OCI-LY3 (cell line): ENCODE results near the gene GAS5.
A peak's percentile ranks its signal among the peaks of the same experiment; 100 is the strongest.

ENCODE experiments used
- H2AFZ ChIP-seq: fragments of 200-600, 300-600 bp; shearing (Covaris generic); 2 replicates; pipeline ENCODE4 v1.6.0; 2014; ENCODE audit warnings: antibody characterized with exemption, low read depth, low read length
- H3K27ac ChIP-seq: fragments of 200-600, 300-600 bp; sonication (generic); 2 replicates; pipeline ENCODE4 v1.5.1; 2014; ENCODE audit warnings: mild to moderate bottlenecking, low read length, moderate library complexity, mixed read lengths
- H3K27me3 ChIP-seq: fragments of 200-600, 300-600 bp; sonication (generic); 2 replicates; pipeline ENCODE4 v1.6.1; 2014; ENCODE audit warnings: low read depth, low read length, mixed read lengths
- H3K36me3 ChIP-seq: fragments of 200-600, 300-600 bp; sonication (generic); replicated peaks from 2 replicates; pipeline ENCODE3; 2014; ENCODE audit warnings: low read depth, low read length, mixed read lengths
- H3K4me1 ChIP-seq: fragments of 300-600, 200-600 bp; sonication (generic); 2 replicates; pipeline ENCODE4 v1.6.1; 2014; ENCODE audit warnings: low read length, mixed read lengths
- H3K4me2 ChIP-seq: fragments of 200-600, 300-600 bp; sonication (generic); 2 replicates; pipeline ENCODE4 v1.6.1; 2014; ENCODE audit warnings: low read length, mixed read lengths
- H3K4me3 ChIP-seq: fragments of 300-600, 200-600 bp; sonication (generic); 2 replicates; pipeline ENCODE4 v1.5.1; 2014; ENCODE audit warnings: antibody characterized with exemption, mild to moderate bottlenecking, low read length, moderate library complexity
- H3K79me2 ChIP-seq: fragments of 300-600, 200-600 bp; shearing (Covaris generic); 2 replicates; pipeline ENCODE4 v1.6.1; 2014; ENCODE audit warnings: mild to moderate bottlenecking, low read length, mixed read lengths
- H3K9ac ChIP-seq: fragments of 300-600, 200-600 bp; shearing (Covaris generic); 2 replicates; pipeline ENCODE4 v1.6.0; 2014; ENCODE audit warnings: mild to moderate bottlenecking, low read length, moderate library complexity
- H3K9me3 ChIP-seq: fragments of 200-600, 300-600 bp; shearing (Covaris generic); 2 replicates; pipeline ENCODE4 v1.6.1; 2014; ENCODE audit warnings: low read length, mixed read lengths; ENCODE audit not compliant: insufficient read depth
- H4K20me1 ChIP-seq: fragments of 200-600, 300-600 bp; sonication (generic); 2 replicates; pipeline ENCODE4 v1.6.1; 2016; ENCODE audit warnings: low read length, mixed read lengths; ENCODE audit not compliant: insufficient read depth
- EZH2phosphoT487 ChIP-seq: fragments of 200-600 bp; shearing (Covaris generic); IDR thresholded peaks from 2 replicates; pipeline ENCODE4 v1.6.1; 2018; ENCODE audit warnings: antibody characterized with exemption, mixed run types, low read depth
- TF ChIP-seq, protein P1 (sequence below): fragments of 200-600, 300-600 bp; sonication (generic); IDR thresholded peaks from 2 replicates; pipeline ENCODE4 v1.5.1; 2014; ENCODE audit warnings: antibody characterized with exemption, low read length, low read depth

GAS5 gene

DNA sequence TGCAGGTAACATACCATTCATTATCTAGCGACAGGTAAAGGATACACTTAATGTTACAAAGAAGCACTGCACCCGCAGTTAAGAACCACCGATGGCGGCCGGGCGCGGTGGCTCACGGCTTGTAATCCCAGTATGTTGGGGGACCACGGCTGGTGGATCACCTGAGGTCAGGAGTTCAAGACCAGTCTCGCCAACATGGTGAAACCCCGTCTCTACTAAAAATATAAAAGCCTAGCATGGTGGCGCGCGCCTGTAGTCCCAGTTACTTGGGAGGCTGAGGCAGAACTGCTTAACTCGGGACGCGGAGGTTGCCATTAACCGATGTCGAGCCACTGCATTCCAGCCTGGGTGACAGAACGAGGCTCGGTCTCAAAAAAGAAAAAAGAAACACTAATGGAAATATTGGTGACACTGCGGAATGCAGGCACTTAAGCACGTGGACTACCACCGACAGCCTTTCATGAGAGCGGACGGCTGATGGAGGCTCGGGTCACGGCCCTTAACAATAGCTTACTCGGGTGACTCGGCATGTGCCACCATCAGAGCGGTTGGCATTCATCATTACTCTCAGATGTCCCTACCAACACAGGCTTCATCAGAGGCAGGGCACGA, 542 bp downstream of the GAS5 start:
- peaks cover 57% of the 10 kb centered on the region for H3K36me3 ChIP-seq
- peak overlapping the region; percentile 95 for H3K4me2 ChIP-seq
- peak overlapping the region; percentile 90 for H3K4me3 ChIP-seq
- H3K27ac ChIP-seq = peak overlapping the region; percentile 82
- TF ChIP-seq, protein P1, sequence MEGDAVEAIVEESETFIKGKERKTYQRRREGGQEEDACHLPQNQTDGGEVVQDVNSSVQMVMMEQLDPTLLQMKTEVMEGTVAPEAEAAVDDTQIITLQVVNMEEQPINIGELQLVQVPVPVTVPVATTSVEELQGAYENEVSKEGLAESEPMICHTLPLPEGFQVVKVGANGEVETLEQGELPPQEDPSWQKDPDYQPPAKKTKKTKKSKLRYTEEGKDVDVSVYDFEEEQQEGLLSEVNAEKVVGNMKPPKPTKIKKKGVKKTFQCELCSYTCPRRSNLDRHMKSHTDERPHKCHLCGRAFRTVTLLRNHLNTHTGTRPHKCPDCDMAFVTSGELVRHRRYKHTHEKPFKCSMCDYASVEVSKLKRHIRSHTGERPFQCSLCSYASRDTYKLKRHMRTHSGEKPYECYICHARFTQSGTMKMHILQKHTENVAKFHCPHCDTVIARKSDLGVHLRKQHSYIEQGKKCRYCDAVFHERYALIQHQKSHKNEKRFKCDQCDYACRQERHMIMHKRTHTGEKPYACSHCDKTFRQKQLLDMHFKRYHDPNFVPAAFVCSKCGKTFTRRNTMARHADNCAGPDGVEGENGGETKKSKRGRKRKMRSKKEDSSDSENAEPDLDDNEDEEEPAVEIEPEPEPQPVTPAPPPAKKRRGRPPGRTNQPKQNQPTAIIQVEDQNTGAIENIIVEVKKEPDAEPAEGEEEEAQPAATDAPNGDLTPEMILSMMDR = no peak
- TF ChIP-seq EZH2phosphoT487 = no peak
- peaks cover 37% of the 10 kb centered on the region for H3K79me2 ChIP-seq
- peaks cover 61% of the 10 kb centered on the region for H3K4me1 ChIP-seq
- no peaks in the 10 kb centered on the region for H3K27me3 ChIP-seq
- H3K9me3 ChIP-seq = no peaks in the 10 kb centered on the region
- H2AFZ ChIP-seq = no peak overlapping the region
- peaks cover 43% of the 10 kb centered on the region for H4K20me1 ChIP-seq
- peak overlapping the region; percentile 90 for H3K9ac ChIP-seq

- Histone ChIP-seq H3K9ac (peak overlapping the region; percentile 90), H3K27ac (peak overlapping the region; percentile 82), H3K4me1 (peaks cover 61% of the 10 kb centered on the region), H3K79me2 (peaks cover 37% of the 10 kb centered on the region), H4K20me1 (peaks cover 43% of the 10 kb centered on the region), H3K36me3 (peaks cover 57% of the 10 kb centered on the region), H3K27me3 (no peaks in the 10 kb centered on the region), H2AFZ (no peak overlapping the region), H3K4me2 (peak overlapping the region; percentile 95), H3K9me3 (no peaks in the 10 kb centered on the region), H3K4me3 (peak overlapping the region; percentile 90)
- TF ChIP-seq EZH2phosphoT487 = no peak
- TF ChIP-seq, protein P1 = no peak
These were observed 1.2 kb downstream of the GAS5 start for GRCh38 chr1:173866413-173867115.

DNA sequence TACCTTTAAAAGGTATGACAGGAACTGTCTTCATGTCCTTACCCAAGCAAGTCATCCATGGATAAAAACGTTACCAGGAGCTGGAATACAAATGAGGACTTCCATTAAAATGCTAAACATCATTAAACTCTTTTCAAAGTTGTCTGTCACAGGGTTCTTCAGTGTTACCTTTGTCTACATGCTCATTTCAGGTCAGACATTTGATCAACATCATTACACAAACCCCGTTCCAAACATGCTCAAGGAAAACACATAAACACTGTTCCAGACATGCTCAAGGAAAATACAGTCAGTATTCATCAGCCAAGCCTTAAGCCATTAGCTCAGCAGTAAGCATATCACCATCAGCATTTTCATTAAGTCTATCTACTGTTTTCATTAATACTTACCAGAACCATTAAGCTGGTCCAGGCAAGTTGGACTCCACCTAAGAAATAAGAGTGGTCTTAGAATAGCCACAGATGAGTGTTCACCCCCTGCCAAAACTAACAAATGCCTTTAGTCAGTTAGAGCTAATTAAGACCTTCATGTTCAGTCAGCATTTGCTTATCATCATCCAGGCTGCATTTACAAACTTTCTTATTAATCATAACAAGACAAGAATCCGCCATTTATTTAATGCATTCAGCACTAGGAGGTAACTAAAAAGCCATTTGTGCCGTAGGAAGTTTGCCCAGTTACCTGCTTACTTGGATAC, 2.2 kb downstream of the GAS5 start:
- H3K79me2 ChIP-seq = peaks cover 37% of the 10 kb centered on the region
- no peaks in the 10 kb centered on the region for H3K9me3 ChIP-seq
- peak overlapping the region; percentile 95 for H3K4me2 ChIP-seq
- TF ChIP-seq, protein P1 = no peak
- TF ChIP-seq EZH2phosphoT487 = no peak
- H3K4me1 ChIP-seq = peaks cover 53% of the 10 kb centered on the region
- peak overlapping the region; percentile 90 for H3K9ac ChIP-seq
- H4K20me1 ChIP-seq = peaks cover 43% of the 10 kb centered on the region
- H2AFZ ChIP-seq = no peak overlapping the region
- peak overlapping the region; percentile 82 for H3K27ac ChIP-seq
- H3K27me3 ChIP-seq = no peaks in the 10 kb centered on the region
- H3K36me3 ChIP-seq = peaks cover 52% of the 10 kb centered on the region
- H3K4me3 ChIP-seq = peak overlapping the region; percentile 90
